ENCODE measurements around the gene ORC4.

DNA sequence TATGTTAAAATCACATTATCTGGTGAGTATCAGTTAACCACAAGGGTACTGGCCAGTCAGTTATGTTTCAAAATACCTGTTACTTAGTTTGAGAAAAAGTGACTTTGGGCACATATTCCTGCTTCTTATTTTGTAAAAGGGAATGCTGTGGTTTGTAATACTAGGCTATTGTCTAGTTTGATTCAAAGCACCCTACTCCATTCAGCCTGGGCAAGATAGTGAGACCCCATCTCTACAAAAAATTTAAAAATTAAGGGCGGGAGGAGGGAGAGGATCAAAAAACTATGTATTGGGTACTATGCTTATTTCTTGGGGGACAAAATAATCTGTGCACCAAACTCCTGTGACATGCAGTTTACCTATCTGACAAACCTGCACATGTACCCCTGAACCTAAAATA, 19.2 kb upstream of the ORC4 start:
- TF ChIP-seq CTCF (IDR thresholded peaks at IDR 0.05; ENCODE audit: poor library complexity), result no peak
- TF ChIP-seq EZH2phosphoT487 (IDR thresholded peaks at IDR 0.05; ENCODE audit: low read depth, severe bottlenecking, unreplicated experiment), result no peak
- TF ChIP-seq EZH2 (IDR thresholded peaks at IDR 0.05; ENCODE audit: borderline replicate concordance), result no peak
